ENCODE data around the gene MACROD2.
"Not testable (repeated sequence)": the region's sequence is repeated elsewhere in the genome, so short reads cannot be mapped to it uniquely, and the experiment has no call there.

The MACROD2 gene

GRCh38 chr20:15154070-15154469, 1158.8 kb downstream of the MACROD2 start:
- DNase-seq = no peak

GRCh38 chr20:15155848-15156401, 1160.6 kb downstream of the MACROD2 start:
- no peak for DNase-seq

- DNase-seq = no peak
These were observed 1163.2 kb downstream of the MACROD2 start for GRCh38 chr20:15158533-15158932.

- no peak for DNase-seq
These were observed 1166.8 kb downstream of the MACROD2 start for GRCh38 chr20:15162079-15162647.

- no peak for DNase-seq
These were observed 1168.3 kb downstream of the MACROD2 start for GRCh38 chr20:15163632-15164031.

DNA sequence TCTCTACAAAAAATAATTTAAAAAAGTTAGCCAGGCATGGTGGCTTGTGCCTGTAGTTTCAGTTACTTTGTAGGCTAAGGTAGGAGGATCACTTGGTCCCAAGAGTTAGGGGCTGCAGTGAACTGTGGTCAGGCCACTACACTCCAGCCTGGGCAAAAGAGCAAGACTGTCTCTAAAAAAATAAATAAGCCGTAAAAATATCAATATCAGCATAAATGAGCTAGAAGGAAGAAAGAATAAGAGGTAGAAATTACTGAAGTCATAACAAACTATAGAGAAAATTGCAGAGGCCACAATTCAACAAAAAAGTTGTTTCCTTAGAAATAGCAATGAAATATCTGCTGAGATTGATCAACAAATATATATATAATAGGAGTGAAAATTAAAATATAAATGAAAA, 1169.4 kb downstream of the MACROD2 start:
- DNase-seq = no peak

- DNase-seq = no peak
These were observed 1171.4 kb downstream of the MACROD2 start for GRCh38 chr20:15166744-15167143.

DNA sequence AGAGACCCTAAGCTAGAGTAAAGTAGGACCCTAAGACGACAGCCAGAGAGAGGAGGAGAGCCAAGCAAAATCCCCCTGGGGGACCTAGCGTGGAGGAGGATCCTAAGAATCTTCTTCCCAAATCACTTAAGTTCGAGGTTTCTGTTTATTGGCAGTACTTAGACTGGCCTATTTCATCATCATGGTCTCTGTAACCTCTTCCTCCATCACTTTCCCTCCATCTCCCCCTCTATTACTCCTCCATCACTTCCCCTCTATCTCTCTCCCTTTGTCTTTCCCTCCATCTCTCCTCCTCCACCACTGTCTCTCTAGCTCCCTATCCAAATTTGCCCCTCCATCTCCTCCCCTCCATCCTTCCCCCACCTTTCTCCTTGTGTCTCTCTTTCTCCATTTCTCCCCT, 1175.7 kb downstream of the MACROD2 start:
- DNase-seq = no peak

GRCh38 chr20:15176929-15177328, 1181.6 kb downstream of the MACROD2 start:
- DNase-seq = no peak

DNA sequence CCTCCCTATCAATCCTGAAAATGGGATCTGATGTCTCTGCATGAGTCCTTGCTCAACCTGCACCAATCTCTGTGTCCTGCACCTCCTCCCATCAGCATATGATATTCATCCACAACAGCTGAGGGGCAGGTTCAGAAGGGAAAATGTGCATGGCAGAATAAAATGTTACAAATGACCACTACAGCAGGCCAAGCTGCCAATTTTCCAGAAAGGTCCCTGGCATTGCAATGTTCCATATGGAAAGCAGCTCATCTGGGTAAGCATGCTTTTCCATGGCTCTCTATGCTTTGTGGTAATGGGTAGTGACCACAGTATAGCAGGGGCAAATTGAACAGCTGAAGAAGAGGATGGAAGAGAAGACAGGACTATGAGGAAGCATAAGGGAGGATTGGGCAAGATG, 1183.3 kb downstream of the MACROD2 start:
- DNase-seq = no peak

- no peak for DNase-seq
These were observed 1184.1 kb downstream of the MACROD2 start for GRCh38 chr20:15179381-15179780.

DNA sequence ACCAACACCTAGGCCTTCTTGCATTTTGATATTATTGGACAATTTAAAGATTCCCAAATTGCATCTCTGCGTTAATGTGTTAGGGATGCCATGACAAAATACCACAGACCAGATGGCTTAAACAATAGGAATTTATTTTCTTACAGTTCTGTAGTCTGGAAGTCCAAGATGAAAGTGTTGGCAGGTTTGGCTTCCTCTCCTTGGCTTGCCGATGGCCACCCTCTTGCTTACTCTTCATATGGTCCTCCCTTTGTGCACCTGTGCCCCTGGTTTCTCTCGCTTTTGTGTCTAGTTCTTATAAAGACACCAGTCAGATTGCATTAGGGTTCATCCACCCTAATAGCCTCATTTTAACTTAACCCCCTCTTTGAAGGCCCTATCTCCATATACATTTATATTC, 1184.5 kb downstream of the MACROD2 start:
- no peak for DNase-seq

DNA sequence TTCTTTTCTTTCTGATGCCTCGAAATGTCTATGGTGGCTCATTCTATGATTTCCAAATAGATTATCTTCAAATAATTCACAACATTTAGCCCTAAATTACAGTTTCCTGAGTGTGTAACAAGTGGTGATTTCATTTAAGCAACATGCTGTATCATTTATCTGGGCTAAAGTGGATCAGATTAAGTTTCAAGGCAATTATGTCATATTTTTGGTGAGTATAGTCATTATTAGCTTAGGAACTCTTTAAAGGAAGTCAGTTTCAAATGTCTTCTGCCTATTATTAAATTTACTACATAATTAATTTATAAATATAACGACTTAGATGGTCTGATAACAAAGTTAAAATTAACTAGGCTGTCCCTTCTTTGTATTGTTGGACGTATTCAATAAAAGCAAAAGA, 1190.0 kb downstream of the MACROD2 start:
- no peak for DNase-seq

DNA sequence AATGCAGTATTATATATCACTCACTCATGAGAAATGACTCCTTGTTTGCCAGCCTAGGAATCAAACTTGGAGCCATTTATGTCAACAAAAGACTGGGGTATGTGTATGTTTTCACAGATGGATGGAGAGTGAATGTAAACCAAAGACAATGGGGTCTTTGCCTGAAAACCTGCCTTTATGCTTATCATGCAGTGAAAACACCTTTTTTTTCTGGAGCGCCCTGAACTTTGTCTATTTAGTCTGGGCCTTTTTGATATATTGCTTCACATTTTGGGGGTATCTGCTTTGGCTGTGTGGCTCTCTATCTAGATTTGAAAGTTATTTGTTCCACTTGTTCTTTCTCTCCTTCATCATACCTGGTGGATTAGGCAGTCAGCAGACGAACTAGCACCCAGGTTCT, 1190.6 kb downstream of the MACROD2 start:
- no peak for DNase-seq

DNA sequence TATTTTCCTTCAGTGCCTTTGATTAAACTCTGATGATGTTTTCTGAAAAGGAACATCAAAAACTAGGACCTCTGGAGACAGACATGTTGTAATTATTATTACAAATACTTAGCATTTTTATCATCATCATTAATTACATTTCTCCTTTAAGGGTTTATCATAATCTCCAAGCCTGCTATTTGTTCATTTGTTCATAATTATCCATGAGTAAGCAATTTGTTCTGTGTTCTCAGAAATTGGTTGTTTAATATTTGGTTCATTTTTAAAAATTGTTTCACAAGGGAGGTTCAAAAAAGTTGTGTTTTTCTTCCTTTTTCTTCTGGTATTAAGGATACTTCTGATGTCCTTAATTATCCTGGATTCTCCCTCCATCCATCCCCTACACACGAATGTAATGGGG, 1192.3 kb downstream of the MACROD2 start:
- no peak for DNase-seq

- DNase-seq = no peak
These were observed 1193.1 kb downstream of the MACROD2 start for GRCh38 chr20:15188415-15188814.

GRCh38 chr20:15191082-15191723, 1195.9 kb downstream of the MACROD2 start:
- DNase-seq = no peak

- no peak for DNase-seq
These were observed 1200.1 kb downstream of the MACROD2 start for GRCh38 chr20:15195378-15195777.

DNA sequence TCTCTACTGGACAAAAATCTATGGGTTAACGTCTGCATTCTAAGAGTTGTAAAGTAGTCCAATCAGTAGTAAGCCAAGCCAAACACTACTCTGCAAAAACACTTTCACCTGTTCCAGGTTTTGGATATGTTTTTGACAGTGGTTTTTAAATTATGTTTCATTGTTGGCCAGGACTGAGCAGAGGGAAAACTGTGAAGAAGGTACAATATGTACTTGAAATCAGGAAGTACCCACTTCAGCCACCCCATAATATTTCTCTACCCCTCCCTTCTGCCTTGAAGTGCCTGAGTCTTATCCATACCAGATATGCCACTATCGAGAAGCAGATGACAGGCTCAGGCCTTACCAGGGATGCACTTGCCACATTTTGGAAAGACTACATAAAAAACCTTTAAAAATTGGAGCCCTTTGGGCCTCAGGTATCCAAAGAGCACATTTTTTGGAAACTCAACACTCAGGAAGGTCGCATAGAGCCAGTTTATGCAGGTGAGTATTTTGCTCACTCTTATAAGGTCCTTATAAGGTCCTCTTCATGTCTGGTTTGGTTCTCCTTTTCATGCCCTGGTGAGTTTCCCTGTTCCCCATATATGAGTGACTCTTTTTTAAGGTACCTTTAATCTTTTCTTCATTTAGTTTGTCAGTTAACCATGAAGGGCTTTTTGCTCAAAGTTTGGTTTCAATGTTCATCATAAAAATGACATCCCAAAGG, 1201.4 kb downstream of the MACROD2 start:
- DNase-seq = peak; percentile 78

DNA sequence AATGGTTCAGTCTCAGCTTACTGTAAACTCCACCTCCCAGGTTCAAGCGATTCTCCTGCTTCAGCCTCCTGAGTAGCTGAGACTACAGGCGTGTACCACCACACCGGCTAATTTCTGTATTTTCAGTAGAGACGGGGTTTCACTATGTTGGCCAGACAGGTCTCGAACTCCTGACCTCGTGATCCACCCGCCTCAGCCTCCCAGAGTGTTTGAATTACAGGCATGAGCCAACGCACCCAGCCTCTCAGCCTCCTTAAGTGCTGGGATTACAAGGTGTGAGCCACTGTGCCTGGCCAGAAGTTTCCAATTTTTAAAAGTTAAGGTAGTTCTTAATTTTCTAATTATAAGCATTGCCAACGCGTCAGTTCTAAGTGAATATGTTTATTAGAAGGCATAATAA, 1202.7 kb downstream of the MACROD2 start:
- not testable (repeated sequence) for DNase-seq

DNA sequence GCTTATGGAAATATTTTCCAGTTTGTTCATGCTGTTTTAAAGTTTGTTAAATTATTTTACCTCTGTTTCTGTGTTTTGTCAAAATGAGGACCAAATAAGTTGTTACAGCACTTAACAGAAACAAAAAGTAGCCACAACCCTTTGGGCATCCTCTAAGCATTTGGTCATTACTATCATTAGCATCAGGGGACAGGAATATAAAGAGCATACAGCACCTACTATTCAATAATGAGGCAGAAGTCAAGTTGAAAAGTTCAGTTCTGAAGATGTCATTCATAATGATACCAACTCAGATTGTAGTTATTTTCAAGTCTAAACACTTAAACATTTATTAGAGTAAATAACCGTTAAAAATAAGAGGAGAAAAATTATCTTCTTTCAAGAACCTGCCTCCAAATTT, 1204.4 kb downstream of the MACROD2 start:
- no peak for DNase-seq

DNA sequence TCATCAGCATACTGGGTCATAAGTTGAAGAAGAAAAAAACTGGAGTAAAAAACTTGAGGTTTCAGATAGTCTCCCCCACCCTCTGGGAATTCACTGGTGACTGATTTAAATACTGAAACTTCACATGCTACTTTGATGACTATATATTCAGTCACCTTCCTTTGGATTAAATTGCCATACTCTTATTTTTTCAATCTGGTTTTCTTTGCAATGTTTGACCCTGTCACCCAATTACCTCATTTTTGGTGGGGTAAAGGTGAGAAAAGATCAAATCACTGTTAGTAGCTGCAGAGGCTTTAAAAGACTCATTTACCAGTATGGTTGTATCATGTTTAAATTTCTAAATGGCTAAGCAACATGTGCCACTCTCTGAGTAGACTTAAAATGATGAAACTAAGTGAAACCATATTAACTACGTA, 1204.8 kb downstream of the MACROD2 start:
- DNase-seq = no peak

DNA sequence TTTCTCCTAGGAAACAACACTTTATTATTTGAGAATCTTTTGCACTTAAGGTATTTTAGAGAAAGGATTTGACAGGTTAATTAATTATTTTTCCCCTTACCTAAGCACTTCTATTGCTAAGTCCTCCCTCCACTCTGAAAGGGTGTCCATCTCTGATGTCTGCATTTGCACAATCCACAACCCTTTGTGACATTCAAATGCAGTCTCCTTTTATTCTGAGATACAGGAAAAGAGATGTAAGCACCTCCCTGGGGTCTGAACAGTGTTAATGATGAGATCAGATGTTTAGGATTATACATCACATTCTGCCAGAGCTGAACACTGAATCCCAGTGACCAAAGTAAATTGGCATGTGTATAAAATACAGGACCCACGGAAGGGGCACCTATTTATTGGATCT, 1206.3 kb downstream of the MACROD2 start:
- no peak for DNase-seq

- no peak for DNase-seq
These were observed 1208.9 kb downstream of the MACROD2 start for GRCh38 chr20:15204234-15204633.

All from NCI-H345 (cell line).